KMS-11 (cell line): ENCODE results near the gene BLOC1S3.

Experiments used
- H2AFZ ChIP-seq: fragments of 200-600 bp; sonication (generic); 2 replicates; pipeline ENCODE4 v1.6.1; 2016; ENCODE audit warnings: antibody characterized with exemption, mixed run types, low read depth
- H3K27ac ChIP-seq: fragments of 200-600 bp; sonication (generic); 2 replicates; pipeline ENCODE4 v1.6.1; 2016; ENCODE audit warnings: mild to moderate bottlenecking, mixed run types
- H3K27me3 ChIP-seq: fragments of 200-600 bp; sonication (generic); 2 replicates; pipeline ENCODE4 v1.6.1; 2017; ENCODE audit warnings: mild to moderate bottlenecking, low read depth, mixed run types, moderate library complexity; ENCODE audit not compliant: insufficient read depth
- H3K36me3 ChIP-seq: fragments of 200-600 bp; sonication (generic); 2 replicates; pipeline ENCODE4 v1.6.1; 2017; ENCODE audit warnings: mild to moderate bottlenecking, mixed run types; ENCODE audit not compliant: insufficient read depth
- H3K4me1 ChIP-seq: fragments of 200-600 bp; sonication (generic); 2 replicates; pipeline ENCODE4 v1.6.1; 2016; ENCODE audit warnings: mild to moderate bottlenecking, low read depth, mixed run types; ENCODE audit not compliant: poor library complexity, severe bottlenecking
- H3K4me2 ChIP-seq: fragments of 200-600 bp; sonication (generic); 2 replicates; pipeline ENCODE4 v1.7.0; 2016; ENCODE audit warnings: mild to moderate bottlenecking, mixed run types
- H3K4me3 ChIP-seq: fragments of 200-600 bp; sonication (generic); IDR thresholded peaks from 2 replicates; pipeline ENCODE4 v1.6.1; 2017; ENCODE audit warnings: low read depth, low read length, mixed read lengths; ENCODE audit not compliant: insufficient read depth
- H3K79me2 ChIP-seq: fragments of 200-600 bp; sonication (generic); 2 replicates; pipeline ENCODE4 v1.6.1; 2016; ENCODE audit warnings: low read depth, mixed run types; ENCODE audit not compliant: insufficient read depth
- H3K9ac ChIP-seq: fragments of 200-600 bp; sonication (generic); 2 replicates; pipeline ENCODE4 v1.6.1; 2016; ENCODE audit warnings: mild to moderate bottlenecking, mixed run types
- H4K20me1 ChIP-seq: fragments of 200-600 bp; sonication (generic); 2 replicates; pipeline ENCODE4 v1.6.1; 2016; ENCODE audit warnings: mild to moderate bottlenecking, mixed run types; ENCODE audit not compliant: insufficient read depth
- TF ChIP-seq, protein P1 (sequence below): fragments of 200-600 bp; sonication (generic); conservative IDR thresholded peaks from 2 replicates; pipeline ENCODE4 v1.6.1; 2017; ENCODE audit warnings: low read depth, mild to moderate bottlenecking, antibody characterized with exemption, low read length, moderate library complexity, mixed read lengths

The BLOC1S3 gene

DNA sequence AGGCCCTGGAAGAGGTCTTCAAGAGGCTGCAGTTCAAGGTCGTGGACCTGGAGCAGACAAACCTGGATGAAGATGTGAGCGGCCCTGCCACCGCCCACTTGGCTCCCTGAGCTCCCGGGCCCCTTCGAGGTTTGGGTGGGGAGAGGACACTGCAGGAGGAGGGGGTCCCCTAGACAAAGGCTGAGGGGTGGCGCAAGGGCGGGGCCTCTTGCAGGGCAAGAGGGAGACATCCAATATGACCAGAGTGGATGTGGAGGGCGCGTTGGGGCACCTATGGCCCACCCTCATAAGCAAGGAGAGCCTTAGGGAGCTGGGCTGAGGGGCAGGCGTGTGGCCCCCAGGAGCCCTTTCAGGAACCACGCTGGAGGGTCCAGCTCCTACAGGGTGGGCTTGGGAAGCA is 38.1 kb upstream of the BLOC1S3 start:
- no peaks in the 10 kb centered on the region for H3K36me3 ChIP-seq
- no peak overlapping the region for H2AFZ ChIP-seq
- H3K9ac ChIP-seq = no peak overlapping the region
- H3K4me2 ChIP-seq = no peak overlapping the region
- H3K79me2 ChIP-seq = peaks cover 28% of the 10 kb centered on the region
- peaks cover 51% of the 10 kb centered on the region for H3K4me1 ChIP-seq
- no peak overlapping the region for H3K4me3 ChIP-seq
- no peaks in the 10 kb centered on the region for H3K27me3 ChIP-seq
- H4K20me1 ChIP-seq = no peaks in the 10 kb centered on the region
- H3K27ac ChIP-seq = no peak overlapping the region; the same call in 1 of the 2 replicates
- TF ChIP-seq, protein P1, sequence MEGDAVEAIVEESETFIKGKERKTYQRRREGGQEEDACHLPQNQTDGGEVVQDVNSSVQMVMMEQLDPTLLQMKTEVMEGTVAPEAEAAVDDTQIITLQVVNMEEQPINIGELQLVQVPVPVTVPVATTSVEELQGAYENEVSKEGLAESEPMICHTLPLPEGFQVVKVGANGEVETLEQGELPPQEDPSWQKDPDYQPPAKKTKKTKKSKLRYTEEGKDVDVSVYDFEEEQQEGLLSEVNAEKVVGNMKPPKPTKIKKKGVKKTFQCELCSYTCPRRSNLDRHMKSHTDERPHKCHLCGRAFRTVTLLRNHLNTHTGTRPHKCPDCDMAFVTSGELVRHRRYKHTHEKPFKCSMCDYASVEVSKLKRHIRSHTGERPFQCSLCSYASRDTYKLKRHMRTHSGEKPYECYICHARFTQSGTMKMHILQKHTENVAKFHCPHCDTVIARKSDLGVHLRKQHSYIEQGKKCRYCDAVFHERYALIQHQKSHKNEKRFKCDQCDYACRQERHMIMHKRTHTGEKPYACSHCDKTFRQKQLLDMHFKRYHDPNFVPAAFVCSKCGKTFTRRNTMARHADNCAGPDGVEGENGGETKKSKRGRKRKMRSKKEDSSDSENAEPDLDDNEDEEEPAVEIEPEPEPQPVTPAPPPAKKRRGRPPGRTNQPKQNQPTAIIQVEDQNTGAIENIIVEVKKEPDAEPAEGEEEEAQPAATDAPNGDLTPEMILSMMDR = no peak

GRCh38 chr19:45141203-45141900 is 37.2 kb upstream of the BLOC1S3 start:
- H3K27ac ChIP-seq = no peak overlapping the region
- no peaks in the 10 kb centered on the region for H3K36me3 ChIP-seq
- H3K4me1 ChIP-seq = peaks cover 43% of the 10 kb centered on the region
- H3K9ac ChIP-seq = no peak overlapping the region
- no peaks in the 10 kb centered on the region for H4K20me1 ChIP-seq
- no peak overlapping the region for H3K4me2 ChIP-seq
- no peaks in the 10 kb centered on the region for H3K27me3 ChIP-seq
- H3K4me3 ChIP-seq = no peak overlapping the region
- TF ChIP-seq, protein P1 = no peak
- H3K79me2 ChIP-seq = peaks cover 20% of the 10 kb centered on the region; the same call in 1 of the 2 replicates
- no peak overlapping the region for H2AFZ ChIP-seq

DNA sequence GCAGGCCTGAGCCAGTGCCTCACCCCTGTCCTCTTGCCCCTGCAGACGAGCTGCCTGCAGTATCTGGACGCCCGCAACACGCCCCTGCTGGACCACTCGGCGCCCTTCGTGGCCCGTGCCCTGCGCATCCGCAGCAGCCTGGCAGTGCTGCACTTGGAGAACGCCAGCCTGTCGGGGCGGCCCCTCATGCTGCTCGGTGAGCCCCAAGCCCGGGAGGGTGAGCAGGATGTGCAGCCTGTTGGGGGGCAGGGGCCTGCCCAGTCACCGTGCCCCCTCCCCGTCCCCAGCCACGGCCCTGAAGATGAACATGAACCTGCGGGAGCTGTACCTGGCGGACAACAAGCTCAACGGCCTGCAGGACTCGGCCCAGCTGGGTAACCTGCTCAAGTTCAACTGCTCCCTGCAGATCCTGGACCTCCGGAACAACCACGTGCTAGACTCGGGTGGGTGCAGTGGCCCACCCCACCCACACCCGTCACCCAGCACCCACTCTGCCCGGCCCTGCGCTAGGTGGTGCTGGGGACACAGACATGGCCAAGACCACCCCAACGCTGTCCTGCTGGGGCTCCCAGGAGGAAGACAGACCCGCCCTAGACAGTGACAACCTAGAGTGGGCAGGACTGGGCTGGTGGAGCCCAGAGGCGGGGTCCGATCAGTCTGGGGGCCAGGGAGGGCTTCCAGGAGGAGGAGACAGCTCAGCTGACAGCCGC is 36.4 kb upstream of the BLOC1S3 start:
- Histone ChIP-seq H2AFZ (no peak overlapping the region), H3K79me2 (peaks cover 20% of the 10 kb centered on the region; the same call in 1 of the 2 replicates), H3K27me3 (no peaks in the 10 kb centered on the region), H3K4me2 (no peak overlapping the region), H3K9ac (no peak overlapping the region), H3K4me1 (peaks cover 36% of the 10 kb centered on the region), H4K20me1 (no peaks in the 10 kb centered on the region), H3K4me3 (no peak overlapping the region), H3K36me3 (no peaks in the 10 kb centered on the region), H3K27ac (no peak overlapping the region)
- TF ChIP-seq, protein P1 = no peak

DNA sequence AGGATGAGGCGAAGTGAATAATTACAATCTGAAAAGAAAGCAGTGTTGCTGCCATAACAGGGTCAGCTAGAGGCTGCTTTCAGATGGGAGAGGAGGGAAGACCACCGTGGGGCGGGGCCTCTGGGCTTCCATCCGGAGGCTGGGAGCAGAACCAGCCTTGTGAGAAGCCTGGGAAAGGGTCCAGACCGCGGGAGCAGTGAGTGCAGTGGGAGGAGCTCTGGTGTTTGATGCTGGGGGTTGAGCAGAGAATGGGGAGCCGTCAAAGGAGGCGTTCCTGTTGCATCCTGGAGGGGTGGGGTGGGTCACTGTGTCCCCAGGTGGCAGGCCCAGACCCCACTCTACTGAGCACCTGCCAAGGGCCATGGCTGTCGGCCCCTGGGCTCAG is 35.9 kb upstream of the BLOC1S3 start:
- Histone ChIP-seq H3K79me2 (peaks cover 20% of the 10 kb centered on the region; the same call in 1 of the 2 replicates), H3K4me1 (peaks cover 32% of the 10 kb centered on the region), H2AFZ (no peak overlapping the region), H3K4me3 (no peak overlapping the region), H3K4me2 (no peak overlapping the region), H3K27me3 (no peaks in the 10 kb centered on the region), H3K36me3 (no peaks in the 10 kb centered on the region), H3K9ac (no peak overlapping the region), H3K27ac (no peak overlapping the region), H4K20me1 (no peaks in the 10 kb centered on the region)
- TF ChIP-seq, protein P1 = no peak
